Adrenal gland (tissue), 5 donors: ENCODE results near the gene KAZN.
"Not testable (repeated sequence)": the region's sequence is repeated elsewhere in the genome, so short reads cannot be mapped to it uniquely, and the experiment has no call there.

Experiments used
- POLR2A ChIP-seq, 2 donors: fragments of 450-650 bp; IDR thresholded peaks; one replicate each; pipeline ENCODE4 v1.6.1; 2017; ENCODE audit warnings: antibody characterized with exemption in 2 of 2, mild to moderate bottlenecking in 2 of 2, moderate library complexity in 1 of 2
- TF ChIP-seq, protein P1 (sequence below), 6 experiments: fragments of 450-650 bp in 4 of 6; fragments of 200-600 bp in 2 of 6; sonication (generic) in 1 of 6; IDR thresholded peaks; 1 replicate in 5 of 6; 2 replicates in 1 of 6; pipeline versions ENCODE4 v1.5.1 to v1.8.0; 2016 to 2021; ENCODE audit warnings: antibody characterized with exemption in 6 of 6, mild to moderate bottlenecking in 2 of 6, moderate library complexity in 1 of 6
- donor health status: DM: no; HTN: no; CAD: no.

DNA sequence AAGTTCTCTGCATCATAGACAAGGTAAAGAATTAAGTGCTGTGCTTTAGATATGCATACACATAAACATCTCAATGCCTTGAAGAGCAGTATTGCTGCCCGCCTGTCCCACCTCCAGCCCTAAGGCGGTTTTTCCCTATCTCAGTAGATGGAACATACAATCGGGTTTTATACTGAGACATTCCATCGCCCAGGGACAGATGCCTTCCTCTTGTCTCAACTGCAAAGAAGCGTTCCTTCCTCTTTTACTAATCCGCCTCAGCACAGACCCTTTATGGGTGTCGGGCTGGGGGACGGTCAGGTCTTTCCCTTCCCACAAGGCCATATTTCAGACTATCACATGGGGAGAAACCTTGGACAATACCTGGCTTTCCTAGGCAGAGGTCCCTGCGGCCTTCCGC is 537.1 kb downstream of the KAZN start:
- not testable (repeated sequence) for TF ChIP-seq POLR2A (IDR thresholded peaks at IDR 0.05)
- TF ChIP-seq, protein P1, sequence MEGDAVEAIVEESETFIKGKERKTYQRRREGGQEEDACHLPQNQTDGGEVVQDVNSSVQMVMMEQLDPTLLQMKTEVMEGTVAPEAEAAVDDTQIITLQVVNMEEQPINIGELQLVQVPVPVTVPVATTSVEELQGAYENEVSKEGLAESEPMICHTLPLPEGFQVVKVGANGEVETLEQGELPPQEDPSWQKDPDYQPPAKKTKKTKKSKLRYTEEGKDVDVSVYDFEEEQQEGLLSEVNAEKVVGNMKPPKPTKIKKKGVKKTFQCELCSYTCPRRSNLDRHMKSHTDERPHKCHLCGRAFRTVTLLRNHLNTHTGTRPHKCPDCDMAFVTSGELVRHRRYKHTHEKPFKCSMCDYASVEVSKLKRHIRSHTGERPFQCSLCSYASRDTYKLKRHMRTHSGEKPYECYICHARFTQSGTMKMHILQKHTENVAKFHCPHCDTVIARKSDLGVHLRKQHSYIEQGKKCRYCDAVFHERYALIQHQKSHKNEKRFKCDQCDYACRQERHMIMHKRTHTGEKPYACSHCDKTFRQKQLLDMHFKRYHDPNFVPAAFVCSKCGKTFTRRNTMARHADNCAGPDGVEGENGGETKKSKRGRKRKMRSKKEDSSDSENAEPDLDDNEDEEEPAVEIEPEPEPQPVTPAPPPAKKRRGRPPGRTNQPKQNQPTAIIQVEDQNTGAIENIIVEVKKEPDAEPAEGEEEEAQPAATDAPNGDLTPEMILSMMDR (IDR thresholded peaks at IDR 0.05): not testable (repeated sequence)
